ENCODE data around the gene BATF3. TPM values are rescaled to one million over a fixed set of nuclear protein-coding genes. Genes with fewer than 3 reads are reported as not detected.
A peak's percentile ranks its signal among the peaks of the same experiment; 100 is the strongest.
"Not testable (repeated sequence)": the region's sequence is repeated elsewhere in the genome, so short reads cannot be mapped to it uniquely, and the experiment has no call there.

Gene BATF3
- total RNA-seq, 4 donors from 2014 or later: 1.2 to 1.6 (median 1.2) TPM

GRCh38 chr1:212643877-212644276 lies 55.8 kb downstream of the BATF3 start:
- Histone ChIP-seq H3K36me3 (no peaks in the 10 kb centered on the region), H3K9me3 (no peaks in the 10 kb centered on the region), H3K27me3 (no peaks in the 10 kb centered on the region), H3K4me3 (replicated peaks in 1 of 3) (no peak overlapping the region), H3K27ac (no peak overlapping the region), H3K4me1 (no peaks in the 10 kb centered on the region)
- WGBS, 2 donors: 94 to 96% methylated on average over 2 of the region's 2 CpGs
- DNase-seq: no peak
- intact Hi-C loops (cut with DNase I): no loop called here
- TF ChIP-seq, protein P1, sequence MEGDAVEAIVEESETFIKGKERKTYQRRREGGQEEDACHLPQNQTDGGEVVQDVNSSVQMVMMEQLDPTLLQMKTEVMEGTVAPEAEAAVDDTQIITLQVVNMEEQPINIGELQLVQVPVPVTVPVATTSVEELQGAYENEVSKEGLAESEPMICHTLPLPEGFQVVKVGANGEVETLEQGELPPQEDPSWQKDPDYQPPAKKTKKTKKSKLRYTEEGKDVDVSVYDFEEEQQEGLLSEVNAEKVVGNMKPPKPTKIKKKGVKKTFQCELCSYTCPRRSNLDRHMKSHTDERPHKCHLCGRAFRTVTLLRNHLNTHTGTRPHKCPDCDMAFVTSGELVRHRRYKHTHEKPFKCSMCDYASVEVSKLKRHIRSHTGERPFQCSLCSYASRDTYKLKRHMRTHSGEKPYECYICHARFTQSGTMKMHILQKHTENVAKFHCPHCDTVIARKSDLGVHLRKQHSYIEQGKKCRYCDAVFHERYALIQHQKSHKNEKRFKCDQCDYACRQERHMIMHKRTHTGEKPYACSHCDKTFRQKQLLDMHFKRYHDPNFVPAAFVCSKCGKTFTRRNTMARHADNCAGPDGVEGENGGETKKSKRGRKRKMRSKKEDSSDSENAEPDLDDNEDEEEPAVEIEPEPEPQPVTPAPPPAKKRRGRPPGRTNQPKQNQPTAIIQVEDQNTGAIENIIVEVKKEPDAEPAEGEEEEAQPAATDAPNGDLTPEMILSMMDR (IDR thresholded peaks at IDR 0.05): no peak
- no peak for TF ChIP-seq POLR2A (IDR thresholded peaks at IDR 0.05)

GRCh38 chr1:212641956-212642355 lies 57.7 kb downstream of the BATF3 start:
- no peaks in the 10 kb centered on the region for H3K36me3 ChIP-seq
- H3K27me3 ChIP-seq: no peaks in the 10 kb centered on the region
- no peaks in the 10 kb centered on the region for H3K9me3 ChIP-seq
- TF ChIP-seq, protein P1 (IDR thresholded peaks at IDR 0.05): no peak
- TF ChIP-seq POLR2A (IDR thresholded peaks at IDR 0.05): no peak
- H3K4me3 ChIP-seq (replicated peaks in 1 of 3): no peak overlapping the region
- H3K4me1 ChIP-seq: peaks cover 0 to 3% of the 10 kb centered on the region in 2 donors
- DNase-seq: no peak
- intact Hi-C loops (cut with DNase I): no loop called here
- WGBS, 2 donors: 91 to 100% methylated on average over 1 of the region's 1 CpG
- H3K27ac ChIP-seq: no peak overlapping the region

DNA sequence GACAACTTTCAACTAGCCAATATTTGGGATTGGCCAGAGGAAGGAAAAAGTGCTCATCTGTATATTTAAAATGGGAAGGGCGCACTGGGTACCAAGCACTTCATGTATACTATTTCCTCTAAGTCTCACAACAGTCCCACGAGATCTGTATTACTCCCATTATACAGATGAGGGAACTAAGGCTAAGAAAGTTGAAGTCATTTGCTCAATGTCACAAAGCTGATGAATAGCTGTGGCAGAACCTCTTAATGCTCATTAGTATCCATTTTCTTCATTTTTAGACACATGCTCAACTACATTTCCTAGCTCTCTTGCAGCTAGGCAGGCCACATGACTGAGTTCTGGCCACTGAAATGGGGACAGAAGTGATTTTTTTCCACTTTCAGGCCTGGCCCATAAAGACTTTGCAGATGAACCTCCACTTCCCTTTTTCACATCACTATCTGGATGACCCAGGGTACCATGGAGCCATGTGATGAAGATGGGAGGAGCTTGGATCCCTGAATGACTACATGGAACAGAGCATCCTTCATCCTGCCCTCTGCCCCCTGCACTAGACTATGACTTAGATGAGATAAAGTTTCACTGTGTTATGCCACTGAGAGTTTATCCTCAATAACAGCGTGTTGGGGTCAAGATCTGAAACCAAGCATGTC lies 59.3 kb downstream of the BATF3 start:
- intact Hi-C loops (cut with DNase I): no loop called here
- no peaks in the 10 kb centered on the region for H3K36me3 ChIP-seq
- 92 to 93% methylated on average over 3 of the region's 3 CpGs for WGBS, 2 donors
- no peak overlapping the region for H3K27ac ChIP-seq
- no peaks in the 10 kb centered on the region for H3K9me3 ChIP-seq
- TF ChIP-seq, protein P1 (IDR thresholded peaks at IDR 0.05): no peak
- no peak for TF ChIP-seq POLR2A (IDR thresholded peaks at IDR 0.05)
- H3K4me3 ChIP-seq (replicated peaks in 1 of 3): no peak overlapping the region
- peaks cover 0 to 13% of the 10 kb centered on the region in 2 donors for H3K4me1 ChIP-seq
- H3K27me3 ChIP-seq: no peaks in the 10 kb centered on the region
- no peak for DNase-seq

GRCh38 chr1:212639524-212639923 lies 60.1 kb downstream of the BATF3 start:
- H3K36me3 ChIP-seq; H3K9me3 ChIP-seq; intact Hi-C loops (cut with DNase I); DNase-seq; H3K4me3 ChIP-seq (replicated peaks in 1 of 3); H3K27me3 ChIP-seq: not testable (repeated sequence)
- WGBS, 2 donors: 88 to 93% methylated on average over 2 of the region's 2 CpGs
- peaks cover 0 to 13% of the 10 kb centered on the region in 2 donors for H3K4me1 ChIP-seq
- H3K27ac ChIP-seq: peak overlapping the region in 1 of 3 donors; percentile 46

DNA sequence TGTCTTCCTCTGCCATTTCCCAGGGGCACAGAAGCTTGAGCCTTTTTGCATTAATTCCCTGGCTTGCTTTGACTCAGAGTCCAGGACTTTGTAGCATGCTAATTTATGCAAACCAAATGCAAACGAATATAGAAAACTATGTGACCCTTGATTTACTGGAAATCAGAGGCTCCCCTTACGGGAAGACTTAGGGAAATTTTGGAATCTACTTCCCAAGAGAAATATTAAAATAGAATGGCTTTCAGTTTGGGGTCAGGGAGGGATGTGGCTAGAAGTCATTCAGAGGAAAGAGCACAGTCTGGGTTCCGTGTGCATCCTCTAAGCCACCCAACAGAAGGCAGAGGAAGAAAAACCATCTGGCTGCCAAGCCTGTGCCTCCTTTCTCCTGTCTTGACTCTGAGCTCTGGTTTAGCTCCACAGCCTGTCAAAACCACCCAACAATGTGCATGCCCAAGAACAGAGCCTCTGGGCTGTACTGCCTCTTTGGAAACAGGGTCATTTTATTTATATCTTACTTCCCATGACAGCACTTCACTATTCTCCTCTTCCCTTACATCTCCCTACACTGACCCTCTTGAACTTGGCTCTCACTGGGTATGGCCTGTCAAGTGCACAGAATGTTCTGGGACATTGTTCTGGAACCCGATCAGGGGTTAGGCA lies 61.0 kb downstream of the BATF3 start:
- TF ChIP-seq POLR2A (IDR thresholded peaks at IDR 0.05): no peak
- TF ChIP-seq, protein P1 (IDR thresholded peaks at IDR 0.05): no peak
- H3K4me3 ChIP-seq (replicated peaks in 1 of 3): no peak overlapping the region
- no peaks in the 10 kb centered on the region for H3K36me3 ChIP-seq
- no peaks in the 10 kb centered on the region for H3K9me3 ChIP-seq
- peak overlapping the region in 1 of 3 donors; percentile 57 for H3K27ac ChIP-seq
- no peaks in the 10 kb centered on the region for H3K27me3 ChIP-seq
- DNase-seq: no peak
- WGBS, 2 donors: 50 to 58% methylated on average over 4 of the region's 4 CpGs
- intact Hi-C loops (cut with DNase I): no loop called here
- peaks cover 0 to 13% of the 10 kb centered on the region in 2 donors for H3K4me1 ChIP-seq

Data from thyroid gland (tissue), 4 donors.